Astrocyte of the cerebellum (primary cell): ENCODE results near the gene LIF.

Source experiments
- DNase-seq: peaks from one replicate; pipeline ENCODE4 v3.0.0-alpha.2; 2011; ENCODE audit warnings: low read depth
- H3K4me3 ChIP-seq: 2 replicates; pipeline ENCODE4 v1.5.1; 2011; ENCODE audit warnings: mild to moderate bottlenecking, low read depth, low read length, moderate library complexity
- in situ Hi-C: cut with HindIII; loops from 2 replicates; pipeline ENCODE4 v1.10.0; 2017; ENCODE audit warnings: low sequenced_read_pairs
- TF ChIP-seq, protein P1 (sequence below): IDR thresholded peaks from 2 replicates; pipeline ENCODE4 v1.5.1; 2012; ENCODE audit warnings: low read length, low read depth, moderate library complexity, mild to moderate bottlenecking; ENCODE audit errors: missing control alignments

Gene LIF

DNA sequence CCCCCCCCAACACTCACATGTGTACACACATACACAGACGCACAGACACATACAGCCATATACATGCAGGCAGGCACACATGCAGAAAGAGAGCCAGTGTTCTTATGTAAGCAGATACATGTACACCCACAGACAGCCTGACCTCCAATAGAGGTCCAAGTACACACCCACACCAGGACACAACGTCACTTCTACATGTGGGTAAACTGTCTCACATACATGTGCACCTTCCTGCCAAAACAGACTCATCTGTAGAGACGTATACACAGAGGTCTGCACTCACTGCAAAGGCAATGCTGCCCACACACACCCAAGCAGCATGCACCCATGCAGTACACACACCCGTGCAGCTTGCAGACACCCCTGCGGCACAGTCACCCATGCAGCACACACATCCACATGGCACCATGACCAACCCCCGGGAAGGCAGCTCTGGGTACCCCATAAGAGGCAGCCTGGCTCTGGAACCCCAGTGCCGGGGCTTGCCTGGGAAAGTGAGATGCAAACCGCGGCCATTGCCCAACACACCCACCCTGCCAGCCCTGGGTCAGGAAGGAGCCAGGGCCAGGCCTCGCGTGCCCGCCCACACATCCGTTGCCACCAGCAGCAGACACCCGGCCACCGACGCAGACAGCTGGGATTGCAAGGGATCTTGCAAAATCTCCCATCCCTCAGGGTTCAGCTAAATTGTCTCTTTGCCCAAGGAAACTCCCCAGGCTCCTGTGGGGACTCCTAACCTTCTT, 32.7 kb upstream of the LIF start:
- in situ Hi-C loops = no loop called here
- H3K4me3 ChIP-seq = no peak overlapping the region
- no peak for DNase-seq
- TF ChIP-seq, protein P1, sequence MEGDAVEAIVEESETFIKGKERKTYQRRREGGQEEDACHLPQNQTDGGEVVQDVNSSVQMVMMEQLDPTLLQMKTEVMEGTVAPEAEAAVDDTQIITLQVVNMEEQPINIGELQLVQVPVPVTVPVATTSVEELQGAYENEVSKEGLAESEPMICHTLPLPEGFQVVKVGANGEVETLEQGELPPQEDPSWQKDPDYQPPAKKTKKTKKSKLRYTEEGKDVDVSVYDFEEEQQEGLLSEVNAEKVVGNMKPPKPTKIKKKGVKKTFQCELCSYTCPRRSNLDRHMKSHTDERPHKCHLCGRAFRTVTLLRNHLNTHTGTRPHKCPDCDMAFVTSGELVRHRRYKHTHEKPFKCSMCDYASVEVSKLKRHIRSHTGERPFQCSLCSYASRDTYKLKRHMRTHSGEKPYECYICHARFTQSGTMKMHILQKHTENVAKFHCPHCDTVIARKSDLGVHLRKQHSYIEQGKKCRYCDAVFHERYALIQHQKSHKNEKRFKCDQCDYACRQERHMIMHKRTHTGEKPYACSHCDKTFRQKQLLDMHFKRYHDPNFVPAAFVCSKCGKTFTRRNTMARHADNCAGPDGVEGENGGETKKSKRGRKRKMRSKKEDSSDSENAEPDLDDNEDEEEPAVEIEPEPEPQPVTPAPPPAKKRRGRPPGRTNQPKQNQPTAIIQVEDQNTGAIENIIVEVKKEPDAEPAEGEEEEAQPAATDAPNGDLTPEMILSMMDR = no peak

DNA sequence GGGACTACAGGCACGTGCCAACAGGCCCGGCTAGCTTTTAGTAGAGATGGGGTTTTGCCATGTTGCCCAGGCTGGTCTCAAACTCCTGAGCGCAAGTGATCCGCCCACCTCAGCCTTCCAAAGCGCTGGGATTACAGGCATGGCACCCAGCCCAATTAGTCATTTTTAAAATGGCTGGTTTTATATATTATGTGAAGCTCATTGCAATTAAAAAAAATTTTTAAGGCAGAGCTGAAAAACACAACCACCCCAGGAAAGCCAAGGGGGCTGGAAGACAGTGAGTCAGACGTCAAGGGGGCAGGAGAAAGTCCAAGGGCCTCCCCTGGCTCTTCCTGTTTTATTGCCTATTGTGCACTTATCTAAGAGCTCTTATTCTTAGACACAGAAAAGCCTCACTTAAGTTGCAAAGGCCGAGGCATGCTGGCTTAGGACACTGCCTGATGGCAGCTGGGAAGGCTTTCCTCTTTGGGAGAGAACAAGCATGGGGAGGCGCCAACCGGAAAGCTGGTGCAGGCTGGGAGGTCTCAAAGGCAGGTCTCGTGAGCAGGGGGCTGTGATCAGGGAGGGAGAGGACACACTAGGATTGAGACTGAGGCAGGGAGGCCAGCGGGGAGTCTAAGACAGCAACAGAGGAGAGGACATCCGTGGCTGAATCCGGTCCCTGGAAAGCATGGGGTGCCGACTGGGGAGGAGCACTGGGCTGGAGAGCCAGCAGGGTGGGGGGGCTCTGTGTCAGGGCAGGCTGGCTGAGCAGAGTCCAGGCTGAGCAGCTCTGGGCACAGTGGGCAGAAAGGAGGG, 31.2 kb upstream of the LIF start:
- TF ChIP-seq, protein P1 = no peak
- in situ Hi-C loops = no loop called here
- no peak overlapping the region for H3K4me3 ChIP-seq
- DNase-seq = peak; percentile 73

DNA sequence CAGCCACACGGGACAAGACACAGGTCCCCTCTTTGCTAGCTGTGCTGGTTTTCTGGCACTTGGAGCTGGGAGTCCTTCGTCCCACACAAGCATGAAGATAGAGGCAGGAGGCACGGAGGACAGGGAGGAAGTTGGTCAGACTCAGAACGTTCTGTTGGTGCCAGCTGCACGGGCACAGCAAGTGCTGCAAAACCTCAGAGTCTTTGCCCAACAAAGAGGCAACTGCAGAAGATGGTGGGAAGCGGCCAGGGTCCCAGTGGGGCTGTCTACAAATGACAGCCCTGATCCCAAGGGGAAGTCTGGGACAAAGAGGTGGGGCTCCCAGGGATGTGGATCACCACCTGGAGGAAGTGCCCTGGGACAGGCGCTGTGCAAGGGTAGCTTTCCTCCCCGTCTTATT, 29.5 kb upstream of the LIF start:
- in situ Hi-C loops = no loop called here
- TF ChIP-seq, protein P1 = no peak
- H3K4me3 ChIP-seq = no peak overlapping the region
- no peak for DNase-seq

DNA sequence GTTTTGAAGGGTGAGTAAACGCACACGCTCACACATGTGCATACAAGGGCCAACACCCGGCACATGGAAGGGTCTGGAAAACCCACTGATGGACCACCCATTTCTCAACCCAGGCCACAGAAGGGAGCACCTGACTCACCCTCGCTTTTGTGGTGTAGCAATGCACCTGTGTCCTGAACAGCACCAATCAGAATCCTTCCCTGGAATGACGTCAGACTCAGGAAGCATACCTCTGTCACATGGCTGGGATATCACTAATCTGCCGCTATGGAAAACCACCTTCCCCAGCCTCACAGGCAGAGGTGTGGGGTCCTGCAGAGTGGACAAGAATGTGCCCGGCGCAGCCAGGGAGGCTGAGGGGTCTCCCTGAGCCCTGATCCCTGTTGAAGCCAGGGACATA, 29.1 kb upstream of the LIF start:
- TF ChIP-seq, protein P1 = no peak
- no peak overlapping the region for H3K4me3 ChIP-seq
- no peak for DNase-seq
- in situ Hi-C loops = no loop called here

DNA sequence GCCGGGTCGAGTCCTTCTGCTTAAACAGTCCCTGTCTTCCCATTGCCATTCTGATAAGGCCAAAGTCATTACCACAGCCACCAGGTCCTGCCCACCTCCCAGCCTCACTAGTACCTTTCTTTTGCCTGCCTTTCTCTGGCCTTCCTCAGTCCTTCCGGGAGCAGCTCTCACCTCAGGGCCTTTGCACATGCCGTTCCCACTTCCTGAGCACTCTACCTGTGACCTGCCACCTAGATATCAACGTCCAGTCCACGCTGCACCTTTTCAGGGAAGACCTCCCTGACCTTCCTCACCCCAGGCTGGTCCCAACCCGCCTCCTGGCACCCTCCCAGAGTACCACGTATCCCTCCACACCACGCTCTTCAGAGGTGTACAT, 27.9 kb upstream of the LIF start:
- H3K4me3 ChIP-seq = no peak overlapping the region
- in situ Hi-C loops = no loop called here
- TF ChIP-seq, protein P1 = no peak
- no peak for DNase-seq

DNA sequence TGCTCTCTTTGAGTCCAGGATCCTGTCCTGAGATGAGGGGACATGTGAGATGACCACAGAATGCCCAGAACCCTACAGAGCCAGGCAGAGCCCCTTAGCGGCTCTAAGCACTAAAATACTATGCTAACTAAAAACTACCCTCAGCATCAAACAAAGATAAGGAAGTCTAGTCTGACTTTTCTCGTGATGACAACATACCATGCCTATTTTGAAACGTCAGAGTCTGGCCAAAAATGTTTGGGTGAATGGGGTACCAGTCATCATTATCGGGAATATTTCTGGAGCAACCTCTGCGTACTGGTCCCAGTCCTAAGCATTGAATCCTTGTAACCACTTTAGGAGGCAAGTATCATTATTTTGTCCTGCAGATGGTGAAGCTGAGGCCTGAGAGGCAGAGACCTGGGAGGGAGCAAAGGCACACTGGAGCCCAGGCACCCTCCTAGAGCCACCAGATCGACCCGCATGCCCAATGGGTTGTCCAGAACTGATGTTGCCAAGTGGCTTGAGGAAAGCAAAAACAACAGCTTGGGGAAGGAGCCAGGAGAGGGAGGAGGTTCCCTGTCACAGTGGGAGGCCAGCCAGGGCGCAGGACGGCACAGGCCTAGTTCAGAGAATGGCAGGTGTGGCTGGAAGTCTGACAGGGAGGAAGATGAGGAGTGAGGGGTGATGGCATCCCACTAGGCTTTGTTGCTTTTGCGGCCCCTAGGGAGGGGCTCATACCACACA, 27.3 kb upstream of the LIF start:
- H3K4me3 ChIP-seq = no peak overlapping the region
- in situ Hi-C loops = no loop called here
- no peak for DNase-seq
- TF ChIP-seq, protein P1 = no peak
